A549 (cell line): ENCODE data around the gene TNC. TPM values are rescaled to one million over a fixed set of nuclear protein-coding genes. Genes with fewer than 3 reads are reported as not detected.

Experiments
- ATAC-seq, 2 experiments: fragments of 200-7000 bp in 1 of 2; fragments of >200 bp in 1 of 2; cut with Nextera tagmentation in 1 of 2; cut with Tn5 transposase in 1 of 2; 3 replicates each; pipeline versions ENCODE4 v1.8.0 to v1.9.1; 2018 to 2020; ENCODE audit warnings: mild to moderate bottlenecking in 1 of 2, moderate library complexity in 1 of 2
- CTCF ChIA-PET: fragments of 300-600 bp; sonication (Branson Sonifier 250); formaldehyde crosslinking; extraction: SDS; loops from one replicate; lab custom pipeline; 2021; ENCODE audit warnings: antibody characterized with exemption, inconsistent platforms; lab: Yijun Ruan, JAX
- POLR2A ChIA-PET: fragments of 350-600 bp; formaldehyde crosslinking; extraction: SDS; loops from one replicate; lab custom pipeline; 2021; ENCODE audit warnings: antibody characterized with exemption, inconsistent platforms; lab: Yijun Ruan, JAX
- DNase-seq, 2 experiments: peaks; one replicate each; pipeline versions ENCODE4 v3.0.0 to v3.0.0-alpha.2; 2011 to 2016; ENCODE audit warnings: low read depth in 1 of 2, low spot score in 1 of 2
- FAIRE-seq: peaks from 2 replicates; lab custom pipeline; 2011; peaks lifted over from hg19 to GRCh38; lab: Jason Lieb, UNC
- H3K27ac ChIP-seq, 2 experiments: fragments of >200 bp; sonication (Bioruptor Twin); formaldehyde crosslinking; 3 replicates each; pipeline ENCODE4 v1.5.1; 2016 to 2017
- H3K4me1 ChIP-seq: fragments of >200 bp; sonication (Bioruptor Twin); formaldehyde crosslinking; 3 replicates; pipeline ENCODE4 v1.6.1; 2016
- H3K4me2 ChIP-seq: fragments of >200 bp; sonication (Bioruptor Twin); formaldehyde crosslinking; 3 replicates; pipeline ENCODE4 v1.6.1; 2016
- H3K4me3 ChIP-seq: fragments of >200 bp; sonication (Bioruptor Twin); formaldehyde crosslinking; 3 replicates; pipeline ENCODE4 v1.5.1; 2016
- H3K9me3 ChIP-seq: fragments of >200 bp; sonication (Bioruptor Twin); formaldehyde crosslinking; 3 replicates; pipeline ENCODE4 v1.6.1; 2016
- ATOH8 ChIP-seq: fragments of 250-450 bp; sonication (Bioruptor Pico); IDR thresholded peaks from 2 replicates; pipeline ENCODE4 v1.5.0; 2020; ENCODE audit warnings: low read depth, mild to moderate bottlenecking, moderate library complexity
- BCL3 ChIP-seq: fragments of >200 bp; sonication (Bioruptor Twin); formaldehyde crosslinking; IDR thresholded peaks from 3 replicates; pipeline ENCODE4 v1.6.1; 2016
- CBX2 ChIP-seq: fragments of 200-600 bp; sonication (generic); IDR thresholded peaks from 2 replicates; pipeline ENCODE4 v1.6.1; 2016; ENCODE audit warnings: low read depth, mild to moderate bottlenecking, borderline replicate concordance
- CBX8 ChIP-seq: fragments of 200-600 bp; sonication (generic); IDR thresholded peaks from 2 replicates; pipeline ENCODE4 v1.6.1; 2016
- EHMT2 ChIP-seq: fragments of 200-600 bp; sonication (generic); IDR thresholded peaks from 2 replicates; pipeline ENCODE4 v1.6.1; 2016; ENCODE audit warnings: antibody characterized with exemption, low read depth, mild to moderate bottlenecking, moderate library complexity
- FOSB ChIP-seq: fragments of 250-450 bp; sonication (Bioruptor Pico); IDR thresholded peaks from 2 replicates; pipeline ENCODE4 v1.5.0; 2020; ENCODE audit warnings: mild to moderate bottlenecking, moderate library complexity
- FOSL2 ChIP-seq, 2 experiments: fragments of 450-650 bp in 1 of 2; fragments of >200 bp in 1 of 2; sonication (Bioruptor Twin) in 1 of 2; formaldehyde crosslinking; IDR thresholded peaks; 2 replicates each; pipeline versions ENCODE4 v1.5.0 to v1.6.1; 2016 to 2020; ENCODE audit warnings: mild to moderate bottlenecking in 1 of 2, moderate library complexity in 1 of 2
- FOXS1 ChIP-seq: fragments of 250-450 bp; sonication (Bioruptor Pico); IDR thresholded peaks from 2 replicates; pipeline ENCODE4 v1.5.0; 2020; ENCODE audit warnings: mild to moderate bottlenecking, moderate library complexity
- GATA3 ChIP-seq: IDR thresholded peaks from 2 replicates; pipeline ENCODE4 v1.6.1; 2012; ENCODE audit warnings: borderline replicate concordance
- HMGXB4 ChIP-seq: fragments of 250-450 bp; sonication (Bioruptor Pico); IDR thresholded peaks from 2 replicates; pipeline ENCODE4 v1.5.0; 2021; ENCODE audit warnings: mild to moderate bottlenecking, moderate library complexity, borderline replicate concordance
- HOXA7 ChIP-seq: fragments of 250-450 bp; sonication (Bioruptor Pico); IDR thresholded peaks from 2 replicates; pipeline ENCODE4 v1.5.0; 2020; ENCODE audit warnings: mild to moderate bottlenecking, moderate library complexity
- HOXB13 ChIP-seq: fragments of 250-450 bp; sonication (Bioruptor Pico); IDR thresholded peaks from 2 replicates; pipeline ENCODE4 v1.5.0; 2020; ENCODE audit warnings: low read depth, mild to moderate bottlenecking, moderate library complexity
- JUNB ChIP-seq: fragments of >200 bp; sonication (Bioruptor Twin); formaldehyde crosslinking; IDR thresholded peaks from 2 replicates; pipeline ENCODE4 v1.6.1; 2016
- KDM5A ChIP-seq: fragments of 200-600 bp; sonication (generic); IDR thresholded peaks from 2 replicates; pipeline ENCODE4 v1.6.1; 2016; ENCODE audit warnings: antibody characterized with exemption, mild to moderate bottlenecking
- MAFK ChIP-seq: fragments of 450-650 bp; IDR thresholded peaks from 2 replicates; pipeline ENCODE4 v1.6.1; 2014; ENCODE audit not compliant: partially characterized antibody
- MAZ ChIP-seq: fragments of 150-350 bp; IDR thresholded peaks from 2 replicates; pipeline ENCODE4 v1.6.1; 2014; ENCODE audit warnings: antibody characterized with exemption, low read depth, low read length, borderline replicate concordance
- MYC ChIP-seq: IDR thresholded peaks from 2 replicates; pipeline ENCODE4 v1.6.1; 2012; ENCODE audit warnings: mild to moderate bottlenecking, inconsistent platforms, low read length, improper control_type of control experiment, borderline replicate concordance
- NFE2L2 ChIP-seq: fragments of 150-350 bp; conservative IDR thresholded peaks from 2 replicates; pipeline ENCODE4 v1.6.1; 2014; ENCODE audit warnings: low read length
- NR3C1 ChIP-seq: fragments of >200 bp; sonication (Bioruptor Twin); formaldehyde crosslinking; IDR thresholded peaks from 3 replicates; pipeline ENCODE4 v1.6.1; 2017
- PBX3 ChIP-seq: IDR thresholded peaks from 2 replicates; pipeline ENCODE4 v1.6.1; 2012
- PHF8 ChIP-seq: fragments of 200-600 bp; sonication (generic); IDR thresholded peaks from 2 replicates; pipeline ENCODE4 v1.6.1; 2016; ENCODE audit warnings: low read depth, mild to moderate bottlenecking, antibody characterized with exemption, moderate library complexity, borderline replicate concordance
- POLR2A ChIP-seq: IDR thresholded peaks from 2 replicates; pipeline ENCODE4 v1.6.1; 2012; ENCODE audit warnings: mild to moderate bottlenecking, low read length
- RAD21 ChIP-seq, 2 experiments: fragments of >200 bp in 1 of 2; sonication (Bioruptor Twin) in 1 of 2; formaldehyde crosslinking in 1 of 2; IDR thresholded peaks in 1 of 2; conservative IDR thresholded peaks in 1 of 2; 2 replicates in 1 of 2; 3 replicates in 1 of 2; pipeline ENCODE4 v1.6.1; 2012 to 2018; ENCODE audit warnings: inconsistent platforms in 1 of 2
- RARB ChIP-seq: fragments of 250-450 bp; sonication (Bioruptor Pico); IDR thresholded peaks from 2 replicates; pipeline ENCODE4 v1.8.0; 2021; ENCODE audit warnings: mild to moderate bottlenecking, moderate library complexity
- REST ChIP-seq: fragments of 200-600 bp; sonication (generic); IDR thresholded peaks from 2 replicates; pipeline ENCODE4 v1.6.1; 2016; ENCODE audit warnings: antibody characterized with exemption, mild to moderate bottlenecking, moderate library complexity
- ZC3H11A ChIP-seq: fragments of 450-650 bp; IDR thresholded peaks from 2 replicates; pipeline ENCODE4 v1.6.1; 2014; ENCODE audit warnings: antibody characterized with exemption, mild to moderate bottlenecking
- ZFP36 ChIP-seq: fragments of 450-650 bp; IDR thresholded peaks from 2 replicates; pipeline ENCODE4 v1.6.1; 2014; ENCODE audit warnings: borderline replicate concordance; ENCODE audit not compliant: partially characterized antibody
- ZNF302 ChIP-seq: fragments of 250-450 bp; sonication (Bioruptor Pico); IDR thresholded peaks from 2 replicates; pipeline ENCODE4 v1.9.0; 2021; ENCODE audit warnings: inconsistent platforms, mild to moderate bottlenecking, moderate library complexity
- ZSCAN20 ChIP-seq: fragments of 250-450 bp; sonication (Bioruptor Pico); IDR thresholded peaks from 2 replicates; pipeline ENCODE4 v1.8.0; 2022; ENCODE audit warnings: mild to moderate bottlenecking, moderate library complexity
- WGBS: methylation state at CpG from one replicate; pipeline ENCODE4 v1.1.6; 2017; ENCODE audit errors: missing lambda C conversion rate; 5-methylcytosine and 5-hydroxymethylcytosine counted together
- polyA plus RNA-seq, 4 experiments: library from polyadenylated mRNA; depleted of rRNA in 3 of 4; stranded (reverse); fragments of >200 nt; fragmentation: RNase III in 1 of 4; extraction: RNeasy Plus Mini Kit Qiagen cat#74134 plus additional on column Dnase treatment in 1 of 4; gene quantifications; 2 replicates in 3 of 4; 3 replicates in 1 of 4; pipeline ENCODE4 v1.2.3, GENCODE V29; 2011 to 2017

The TNC gene
- polyA plus RNA-seq, 2 of the 4 experiments (the other 2 are of a cell fraction) = 0.50 to 0.63 TPM

- H3K4me2 ChIP-seq = no peak overlapping the region
These were observed 33.2 kb downstream of the TNC start for GRCh38 chr9:115084709-115085108.

GRCh38 chr9:115084157-115084556 lies 33.8 kb downstream of the TNC start:
- H3K4me1 ChIP-seq = no peaks in the 10 kb centered on the region
- H3K9me3 ChIP-seq = no peaks in the 10 kb centered on the region
- ATAC-seq = no peak
- WGBS = 67% methylated on average over 12 of the region's 12 CpGs
- ChIA-PET POLR2A (no interaction called here), CTCF (no interaction called here)
- no peak for FAIRE-seq
- no peak overlapping the region for H3K27ac ChIP-seq
- no peak overlapping the region for H3K4me3 ChIP-seq
- no peak overlapping the region for H3K4me2 ChIP-seq
- DNase-seq = no peak
- TF ChIP-seq NFE2L2 = no peak
- no peak for TF ChIP-seq NR3C1
- no peak for TF ChIP-seq FOXS1 (CRISPR knock-in tag)
- no peak for TF ChIP-seq CBX8
- no peak for TF ChIP-seq MAZ
- TF ChIP-seq RARB (CRISPR knock-in tag) = no peak
- no peak for TF ChIP-seq ZSCAN20
- no peak for TF ChIP-seq BCL3
- no peak for TF ChIP-seq CBX2
- no peak for TF ChIP-seq ZFP36
- no peak for TF ChIP-seq KDM5A
- TF ChIP-seq HOXB13 (CRISPR knock-in tag) = no peak
- TF ChIP-seq REST = no peak
- no peak for TF ChIP-seq EHMT2
- TF ChIP-seq JUNB = no peak

More at GRCh38 chr9:115084709-115085108, 33.2 kb downstream of the TNC start:
- no peak for DNase-seq
- Histone ChIP-seq H3K4me3 (no peak overlapping the region), H3K4me1 (no peaks in the 10 kb centered on the region), H3K9me3 (no peaks in the 10 kb centered on the region), H3K27ac (no peak overlapping the region)
- TF ChIP-seq GATA3 = no peak
- no peak for TF ChIP-seq PHF8
- TF ChIP-seq MAFK = no peak
- no peak for TF ChIP-seq RAD21 (conservative IDR thresholded peaks at IDR 0.05 in 1 of 2, IDR thresholded peaks at IDR 0.05 in 1 of 2)
- TF ChIP-seq NR3C1 = no peak
- no peak for TF ChIP-seq HOXB13 (CRISPR knock-in tag)
- TF ChIP-seq FOXS1 (CRISPR knock-in tag) = no peak
- no peak for TF ChIP-seq ATOH8
- no peak for TF ChIP-seq ZC3H11A
- no peak for TF ChIP-seq PBX3
- no peak for TF ChIP-seq POLR2A
- TF ChIP-seq MYC = no peak
- no peak for TF ChIP-seq ZNF302 (CRISPR knock-in tag)
- no peak for TF ChIP-seq CBX2
- no peak for TF ChIP-seq FOSB (CRISPR knock-in tag)
- no peak for TF ChIP-seq FOSL2 (IDR thresholded peaks at IDR 0.05)
- TF ChIP-seq FOSL2 (CRISPR knock-in tag; IDR thresholded peaks at IDR 0.05) = no peak
- no peak for TF ChIP-seq HOXA7 (CRISPR knock-in tag)
- no peak for TF ChIP-seq HMGXB4
- ChIA-PET CTCF (interaction anchor here (1.8 kb wide), 1 partner anchor 70 kb away, joined by 4 read pairs; no protein-coding TSS in a partner anchor), POLR2A (no interaction called here)
- 58% methylated on average over 3 of the region's 3 CpGs for WGBS
- ATAC-seq = no peak
- no peak for FAIRE-seq
